Neural crest cell (in vitro differentiated cells): Measurements from ENCODE around the gene OBP2B. TPM values are rescaled to one million over a fixed set of nuclear protein-coding genes. Genes with fewer than 3 reads are reported as not detected.

Experiments used
- DNase-seq: peaks from one replicate; pipeline ENCODE4 v3.0.0; 2021; ENCODE audit warnings: low read depth, mixed read lengths, low spot score
- H3K27ac Mint-ChIP-seq: one replicate; pipeline ENCODE4 v1.8.0; 2021; ENCODE audit warnings: mild to moderate bottlenecking, mixed read lengths; ENCODE audit not compliant: unreplicated experiment
- H3K27me3 Mint-ChIP-seq: 2 replicates; pipeline ENCODE4 v1.8.0; 2021; ENCODE audit warnings: low read depth, mild to moderate bottlenecking, mixed read lengths
- H3K36me3 Mint-ChIP-seq: 2 replicates; pipeline ENCODE4 v1.8.0; 2021; ENCODE audit warnings: low read depth, mild to moderate bottlenecking, mixed read lengths
- H3K4me1 Mint-ChIP-seq: 2 replicates; pipeline ENCODE4 v1.8.0; 2021; ENCODE audit warnings: mixed read lengths
- H3K4me3 Mint-ChIP-seq: one replicate; pipeline ENCODE4 v1.8.0; 2021; ENCODE audit warnings: mild to moderate bottlenecking, mixed read lengths
- H3K9me3 Mint-ChIP-seq: 2 replicates; pipeline ENCODE4 v1.8.0; 2021; ENCODE audit warnings: mixed read lengths
- total RNA-seq: library from RNA; stranded (reverse); gene quantifications from 2 replicates; pipeline ENCODE4 v1.2.1, GENCODE V29; 2021
- TF ChIP-seq, protein P1 (sequence below): fragments of 200-600 bp; sonication (generic); conservative IDR thresholded peaks from 2 replicates; pipeline ENCODE4 v1.5.0; 2021; ENCODE audit warnings: antibody characterized with exemption, mild to moderate bottlenecking

The OBP2B gene
- total RNA-seq, 1 donor from 2014 or later: not detected

- TF ChIP-seq, protein P1, sequence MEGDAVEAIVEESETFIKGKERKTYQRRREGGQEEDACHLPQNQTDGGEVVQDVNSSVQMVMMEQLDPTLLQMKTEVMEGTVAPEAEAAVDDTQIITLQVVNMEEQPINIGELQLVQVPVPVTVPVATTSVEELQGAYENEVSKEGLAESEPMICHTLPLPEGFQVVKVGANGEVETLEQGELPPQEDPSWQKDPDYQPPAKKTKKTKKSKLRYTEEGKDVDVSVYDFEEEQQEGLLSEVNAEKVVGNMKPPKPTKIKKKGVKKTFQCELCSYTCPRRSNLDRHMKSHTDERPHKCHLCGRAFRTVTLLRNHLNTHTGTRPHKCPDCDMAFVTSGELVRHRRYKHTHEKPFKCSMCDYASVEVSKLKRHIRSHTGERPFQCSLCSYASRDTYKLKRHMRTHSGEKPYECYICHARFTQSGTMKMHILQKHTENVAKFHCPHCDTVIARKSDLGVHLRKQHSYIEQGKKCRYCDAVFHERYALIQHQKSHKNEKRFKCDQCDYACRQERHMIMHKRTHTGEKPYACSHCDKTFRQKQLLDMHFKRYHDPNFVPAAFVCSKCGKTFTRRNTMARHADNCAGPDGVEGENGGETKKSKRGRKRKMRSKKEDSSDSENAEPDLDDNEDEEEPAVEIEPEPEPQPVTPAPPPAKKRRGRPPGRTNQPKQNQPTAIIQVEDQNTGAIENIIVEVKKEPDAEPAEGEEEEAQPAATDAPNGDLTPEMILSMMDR: no peak
- no peaks in the 10 kb centered on the region for H3K4me1 Mint-ChIP-seq
- H3K36me3 Mint-ChIP-seq: no peaks in the 10 kb centered on the region
- no peak overlapping the region for H3K27ac Mint-ChIP-seq
- H3K27me3 Mint-ChIP-seq: peaks cover 26% of the 10 kb centered on the region
- no peak for DNase-seq
- H3K9me3 Mint-ChIP-seq: no peaks in the 10 kb centered on the region
- no peak overlapping the region for H3K4me3 Mint-ChIP-seq
Observed at GRCh38 chr9:133199648-133200321, 9.3 kb downstream of the OBP2B start.

GRCh38 chr9:133195029-133195428 lies 14.0 kb downstream of the OBP2B start:
- Mint-ChIP-seq H3K36me3 (no peaks in the 10 kb centered on the region), H3K27ac (no peak overlapping the region), H3K9me3 (no peaks in the 10 kb centered on the region), H3K4me3 (no peak overlapping the region), H3K4me1 (no peaks in the 10 kb centered on the region), H3K27me3 (peaks cover 39% of the 10 kb centered on the region)
- DNase-seq: no peak
- TF ChIP-seq, protein P1: no peak

DNA sequence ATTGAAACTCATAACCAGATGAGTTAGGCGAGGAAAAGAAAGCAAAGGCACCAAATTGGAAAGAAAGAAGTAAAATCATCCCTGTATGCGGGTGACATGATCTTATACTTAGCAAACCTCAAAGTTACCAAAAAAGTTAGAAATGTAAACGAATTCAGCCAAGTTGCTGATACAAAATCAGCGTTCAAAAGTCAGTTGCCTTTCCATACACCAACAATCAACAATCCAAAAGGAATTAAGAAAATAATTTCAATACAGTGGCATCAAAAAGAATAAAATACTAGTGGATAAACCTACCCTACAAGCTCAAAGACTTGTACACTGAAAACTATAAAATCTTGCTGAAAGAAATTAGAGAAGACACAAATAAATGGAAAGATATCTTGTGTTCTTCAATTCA lies 14.5 kb downstream of the OBP2B start:
- TF ChIP-seq, protein P1: no peak
- Mint-ChIP-seq H3K36me3 (no peaks in the 10 kb centered on the region), H3K9me3 (no peaks in the 10 kb centered on the region), H3K4me3 (no peak overlapping the region), H3K27me3 (peaks cover 39% of the 10 kb centered on the region), H3K27ac (no peak overlapping the region), H3K4me1 (no peaks in the 10 kb centered on the region)
- no peak for DNase-seq

DNA sequence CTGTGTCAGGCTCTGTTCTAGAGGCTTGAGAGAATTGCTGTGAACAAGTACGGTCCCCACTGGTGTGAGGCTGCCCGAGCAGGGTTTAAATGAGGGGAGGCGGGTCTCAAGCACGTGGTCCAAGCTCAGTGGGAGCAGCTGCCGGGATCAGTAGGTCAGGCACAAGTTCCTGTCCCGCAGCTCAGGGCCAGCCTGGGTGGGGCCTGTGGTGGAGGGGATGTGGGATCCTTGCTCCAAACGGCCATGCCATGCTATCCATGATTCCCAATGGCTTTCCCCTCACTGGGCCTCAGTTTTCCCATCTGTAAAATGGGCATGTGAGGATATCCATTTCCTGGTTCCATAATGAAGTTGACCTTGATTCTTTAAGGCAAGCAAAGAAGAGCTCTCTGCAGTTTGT lies 17.1 kb downstream of the OBP2B start:
- H3K27ac Mint-ChIP-seq: no peak overlapping the region
- TF ChIP-seq, protein P1: no peak
- peaks cover 53% of the 10 kb centered on the region for H3K27me3 Mint-ChIP-seq
- DNase-seq: no peak
- no peaks in the 10 kb centered on the region for H3K9me3 Mint-ChIP-seq
- H3K4me3 Mint-ChIP-seq: no peak overlapping the region
- H3K4me1 Mint-ChIP-seq: no peaks in the 10 kb centered on the region
- H3K36me3 Mint-ChIP-seq: no peaks in the 10 kb centered on the region

DNA sequence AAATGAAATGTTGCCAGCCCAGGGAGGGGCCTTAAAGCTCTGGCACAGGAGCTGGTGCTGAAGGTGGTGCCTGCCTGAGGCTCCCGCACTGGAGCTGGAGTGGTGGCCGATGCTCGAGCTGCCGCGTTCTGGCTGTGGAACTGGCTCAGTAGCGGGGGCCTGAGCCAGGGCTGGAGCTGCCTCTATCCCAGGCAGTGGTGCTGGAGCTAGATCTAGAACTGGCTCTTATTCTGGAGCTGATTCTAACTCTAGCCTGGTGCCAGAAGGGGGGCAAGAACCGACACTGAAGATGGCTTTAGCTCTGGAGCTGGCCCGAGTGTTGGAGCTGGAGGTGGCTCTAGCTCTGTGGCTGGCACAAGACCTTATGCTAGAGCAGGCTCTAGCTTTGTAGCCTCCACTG lies 19.2 kb downstream of the OBP2B start:
- no peaks in the 10 kb centered on the region for H3K9me3 Mint-ChIP-seq
- H3K4me1 Mint-ChIP-seq: no peaks in the 10 kb centered on the region
- H3K27me3 Mint-ChIP-seq: peaks cover 61% of the 10 kb centered on the region
- no peak overlapping the region for H3K4me3 Mint-ChIP-seq
- no peak overlapping the region for H3K27ac Mint-ChIP-seq
- TF ChIP-seq, protein P1: no peak
- no peak for DNase-seq
- H3K36me3 Mint-ChIP-seq: no peaks in the 10 kb centered on the region
